OCI-M2 (cell line): ENCODE data around the gene SLC22A16.

ENCODE experiments used
- DNase-seq: peaks from one replicate; lab custom pipeline; 2025; ENCODE audit not compliant: unreplicated experiment; lab: John Stamatoyannopoulos, UW

The SLC22A16 gene

DNA sequence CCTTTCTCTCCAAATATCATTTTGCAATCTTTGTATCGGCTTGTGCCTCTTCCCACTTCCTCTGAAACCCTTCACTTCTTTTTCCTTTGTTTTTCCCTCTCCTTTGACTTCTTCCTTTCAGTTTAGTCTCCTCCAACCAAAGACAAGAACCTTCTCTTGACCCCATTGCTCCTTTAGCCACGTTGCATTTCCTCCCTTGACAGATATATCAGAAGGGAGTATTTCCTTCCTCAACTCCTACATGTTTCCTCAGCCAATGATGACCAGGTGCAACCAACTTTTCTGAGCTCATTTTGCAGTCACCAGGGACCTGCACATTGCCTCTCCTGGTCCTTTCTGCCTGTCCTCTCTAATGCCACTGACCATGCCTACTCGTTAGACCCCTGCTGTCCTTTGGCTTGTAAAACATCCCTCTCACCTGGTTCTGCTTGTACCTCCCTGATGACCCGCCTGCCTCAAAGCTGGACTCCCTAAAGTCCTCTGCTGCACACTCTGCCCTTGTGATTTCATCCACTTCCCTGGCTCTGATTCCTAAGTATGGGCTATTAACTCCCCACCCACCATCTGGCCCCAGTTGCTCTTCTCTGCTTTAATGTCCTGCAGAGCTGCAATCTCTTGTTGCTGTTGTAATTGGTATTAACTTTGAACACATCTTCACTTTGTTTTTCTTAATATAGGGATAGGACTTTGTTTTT, 27.4 kb downstream of the SLC22A16 start:
- DNase-seq, result no peak

DNA sequence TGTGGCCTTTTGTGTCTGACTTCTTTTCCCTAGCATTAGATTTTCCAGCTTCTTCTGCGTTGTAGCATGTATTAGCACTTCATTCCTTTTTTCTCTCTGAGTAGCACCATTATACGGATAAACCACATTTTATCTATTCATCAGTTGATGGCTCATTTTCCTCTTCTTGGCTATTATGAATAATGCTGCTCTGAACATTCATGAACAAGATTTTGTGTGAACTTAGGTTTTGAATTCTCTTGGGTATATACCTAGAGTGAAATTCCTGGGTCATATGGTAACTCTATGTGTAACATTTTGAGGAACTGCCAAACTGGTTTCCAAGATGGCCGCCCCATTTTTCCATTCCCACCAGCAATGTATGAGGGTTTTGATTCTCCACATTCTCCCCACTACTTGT, 28.7 kb downstream of the SLC22A16 start:
- DNase-seq, result no peak

DNA sequence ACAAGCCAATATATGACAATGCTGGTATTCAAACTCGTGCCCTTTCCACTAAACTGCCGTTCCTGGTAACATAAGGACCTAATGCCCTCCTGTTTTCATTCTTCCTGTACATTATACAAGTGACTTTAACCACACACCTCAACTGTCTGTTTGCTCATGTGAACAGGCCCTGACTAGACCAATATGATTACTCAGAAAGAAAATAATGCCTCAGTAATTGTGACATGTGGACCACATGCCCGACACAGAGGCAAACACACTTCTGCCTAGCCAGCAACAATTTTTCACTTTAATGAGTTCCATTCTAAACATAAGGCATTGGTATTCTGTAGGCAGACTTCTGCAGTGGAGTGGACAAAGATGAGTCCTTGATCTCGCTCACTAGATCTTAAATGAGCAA, 30.0 kb downstream of the SLC22A16 start:
- no peak for DNase-seq

DNA sequence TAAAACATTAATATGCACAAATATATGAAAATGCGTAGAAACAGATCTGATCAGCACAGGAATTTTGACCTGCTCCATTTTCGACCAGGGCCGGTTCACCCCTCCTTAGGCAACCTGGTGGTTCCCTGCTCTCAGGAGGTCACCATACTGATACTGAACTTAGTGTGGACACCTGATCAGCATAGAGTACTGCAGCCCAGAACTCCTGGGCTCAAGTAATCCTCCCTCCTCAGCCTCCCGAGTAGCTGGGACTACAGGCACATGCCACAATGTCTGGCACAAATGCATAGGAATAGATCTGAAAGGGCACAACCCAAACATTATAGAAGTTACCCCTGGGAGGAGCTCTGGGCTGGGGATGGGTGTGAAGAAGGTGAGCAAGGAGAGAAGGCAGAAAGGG, 36.4 kb downstream of the SLC22A16 start:
- no peak for DNase-seq

DNA sequence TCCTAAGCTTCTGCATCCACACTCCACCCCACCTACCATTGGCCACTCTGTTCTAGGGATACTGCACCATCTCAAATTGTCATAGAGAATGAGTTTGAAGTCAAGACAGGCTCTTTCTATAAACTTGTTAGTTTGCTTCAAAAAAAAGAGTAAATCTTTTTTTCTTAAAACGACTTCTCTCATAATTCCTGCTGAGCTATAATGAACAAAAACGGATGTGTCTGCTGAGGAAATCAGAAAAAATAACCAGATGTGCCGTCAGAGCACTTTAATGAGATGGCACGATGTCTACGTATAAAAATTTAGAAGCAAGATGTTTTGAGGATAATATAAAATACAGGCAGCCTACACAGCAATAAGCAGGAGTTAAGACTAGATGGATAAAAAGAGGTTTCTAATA, 37.1 kb downstream of the SLC22A16 start:
- no peak for DNase-seq

DNA sequence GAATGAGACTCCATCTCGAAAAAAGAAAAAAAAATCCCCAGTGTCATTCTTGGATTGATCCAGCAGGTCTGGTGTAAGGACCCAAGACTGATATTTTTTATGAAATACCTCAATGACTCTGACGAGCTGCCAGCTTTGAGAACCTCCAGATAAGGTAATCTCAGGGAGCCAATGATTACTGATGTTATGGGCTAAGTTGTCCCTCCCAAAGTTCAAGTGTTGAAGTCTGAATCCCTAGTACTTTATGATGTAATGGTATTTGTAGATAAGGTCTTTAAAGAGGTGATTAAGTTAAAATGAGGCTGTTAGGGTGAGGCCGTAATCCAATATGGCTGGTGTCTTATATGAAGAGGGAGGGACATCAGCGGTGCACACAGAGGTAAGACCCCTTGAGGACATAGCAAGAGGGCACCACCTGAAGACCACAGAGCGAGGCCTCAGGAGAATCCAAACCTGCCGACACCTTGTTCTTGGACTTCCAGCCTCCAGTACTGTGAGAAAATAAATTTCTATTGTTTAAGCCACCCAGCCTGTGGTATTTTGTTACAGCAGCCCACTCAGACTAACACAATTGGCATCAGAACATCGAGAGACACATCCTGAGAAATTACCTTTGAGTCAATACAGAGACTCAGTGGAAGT, 41.3 kb downstream of the SLC22A16 start:
- DNase-seq, result no peak

DNA sequence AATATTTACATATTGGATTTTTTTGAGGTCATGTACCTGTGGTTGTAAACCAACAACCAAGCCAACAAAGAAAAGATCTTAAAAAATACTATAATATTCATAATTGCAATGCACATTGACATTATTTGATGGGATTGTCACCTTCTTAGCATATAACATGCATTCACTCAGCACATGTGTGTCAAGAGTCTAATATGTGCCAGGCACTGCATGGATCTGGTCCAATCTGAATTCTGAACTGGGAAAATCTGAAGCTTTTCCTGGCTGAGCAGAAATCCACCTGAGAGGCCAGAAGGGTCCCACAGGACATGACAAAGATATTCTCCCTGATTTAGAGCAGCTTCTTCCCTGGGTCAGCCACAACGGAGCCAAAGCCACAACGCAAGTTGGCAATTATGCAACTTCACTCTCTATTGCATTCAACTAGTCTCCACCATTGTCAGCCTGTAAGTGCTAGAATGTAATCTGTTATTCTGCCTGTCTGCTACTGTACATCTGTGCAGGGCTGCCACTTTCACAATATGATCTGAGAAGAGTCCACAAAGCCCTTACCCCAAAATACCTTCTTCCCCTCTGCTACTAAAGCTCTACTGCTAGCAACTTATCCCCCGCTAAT, 44.0 kb downstream of the SLC22A16 start:
- DNase-seq, result no peak

DNA sequence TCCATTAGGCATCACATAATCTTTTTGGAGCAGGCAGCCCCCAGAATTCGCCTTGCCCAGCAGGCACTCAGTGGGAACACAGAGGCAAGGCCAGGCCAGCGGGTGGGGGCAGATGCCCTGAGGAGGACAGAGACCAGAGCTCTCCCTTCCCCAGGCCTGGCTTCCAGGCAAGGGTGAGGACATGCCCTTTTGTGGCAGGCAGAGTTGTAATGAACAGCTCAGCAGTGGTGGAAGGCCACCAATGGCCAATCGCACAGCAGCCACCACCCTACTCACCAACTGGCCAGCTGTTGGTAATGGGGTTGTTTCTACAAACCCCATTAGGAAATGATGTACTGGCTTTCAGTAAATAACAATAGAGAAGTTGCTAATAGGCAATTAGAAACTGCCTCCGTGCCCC, 45.7 kb downstream of the SLC22A16 start:
- DNase-seq, result no peak

DNA sequence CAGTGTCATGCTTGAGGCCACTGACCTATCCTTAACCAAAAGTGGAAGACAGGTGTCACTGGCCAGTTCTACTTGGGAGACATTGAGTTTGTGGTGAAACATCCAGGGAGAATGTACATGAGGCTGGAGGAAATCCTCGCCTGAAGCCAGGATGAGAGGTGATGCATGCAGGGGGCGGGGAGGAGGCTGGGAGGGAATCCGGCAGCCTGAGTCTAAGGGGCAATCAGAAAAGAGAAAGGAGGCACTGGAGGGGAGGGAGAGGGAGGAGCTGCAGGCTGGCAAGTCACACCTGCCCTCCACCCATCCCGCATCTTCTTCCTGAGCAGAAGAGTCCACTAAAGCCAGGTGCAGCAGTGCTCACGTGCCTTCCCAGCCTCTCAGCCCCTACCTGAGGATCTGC, 46.2 kb downstream of the SLC22A16 start:
- no peak for DNase-seq

DNA sequence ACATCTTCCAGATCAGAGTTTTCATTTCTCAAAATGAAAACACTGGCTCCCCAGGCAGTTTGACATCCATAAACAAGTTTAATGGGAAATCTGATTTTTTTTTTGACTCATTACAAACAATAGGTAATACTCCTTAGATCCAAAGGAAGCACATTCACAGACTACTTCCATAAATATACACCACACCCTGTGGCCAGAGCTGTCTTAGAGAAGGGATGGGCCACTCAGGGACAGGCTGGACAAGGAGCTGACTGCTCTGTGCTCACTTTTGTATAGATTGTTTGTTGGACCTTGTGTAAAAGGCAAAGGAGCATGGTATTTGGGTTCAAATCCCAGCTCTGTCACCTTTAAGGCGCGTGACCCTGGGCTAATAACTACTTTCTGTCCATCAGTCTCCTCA, 48.3 kb downstream of the SLC22A16 start:
- no peak for DNase-seq

DNA sequence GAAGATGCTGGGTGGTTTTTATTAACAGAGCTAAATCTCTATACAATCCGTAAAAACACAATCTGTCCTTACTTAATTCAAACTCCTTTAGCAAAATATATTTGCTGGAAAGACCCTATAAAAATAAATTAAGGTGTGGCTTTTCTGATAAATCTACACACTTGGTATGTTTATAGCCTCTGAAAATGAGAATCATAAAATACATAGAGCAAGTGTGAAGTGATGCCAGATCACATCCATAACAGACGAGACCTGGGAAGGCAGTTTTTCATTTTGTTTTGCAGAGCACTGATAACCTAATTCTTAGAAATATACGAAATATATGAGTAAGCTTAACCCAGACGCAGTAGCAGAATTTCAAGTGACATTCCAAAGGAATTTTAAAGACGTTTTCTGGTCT, 50.6 kb downstream of the SLC22A16 start:
- no peak for DNase-seq

DNA sequence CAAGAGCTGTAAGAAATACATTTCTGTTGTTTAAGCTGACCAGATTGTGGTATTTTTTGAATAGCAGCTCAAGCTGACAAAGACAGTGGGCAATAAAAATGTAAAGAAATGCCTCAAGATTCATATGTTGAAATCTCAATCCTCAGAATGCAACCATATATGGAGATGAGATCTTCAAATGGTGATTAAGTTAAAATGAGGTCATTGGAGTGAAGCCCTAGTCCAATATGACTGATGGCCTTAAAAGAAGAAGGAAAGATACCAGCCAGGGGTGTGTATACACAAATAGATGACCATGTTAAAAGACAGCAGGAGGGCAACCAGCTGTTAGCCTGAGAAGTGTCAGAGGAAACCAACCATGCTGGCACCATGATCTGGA, 54.0 kb downstream of the SLC22A16 start:
- DNase-seq, result no peak

DNA sequence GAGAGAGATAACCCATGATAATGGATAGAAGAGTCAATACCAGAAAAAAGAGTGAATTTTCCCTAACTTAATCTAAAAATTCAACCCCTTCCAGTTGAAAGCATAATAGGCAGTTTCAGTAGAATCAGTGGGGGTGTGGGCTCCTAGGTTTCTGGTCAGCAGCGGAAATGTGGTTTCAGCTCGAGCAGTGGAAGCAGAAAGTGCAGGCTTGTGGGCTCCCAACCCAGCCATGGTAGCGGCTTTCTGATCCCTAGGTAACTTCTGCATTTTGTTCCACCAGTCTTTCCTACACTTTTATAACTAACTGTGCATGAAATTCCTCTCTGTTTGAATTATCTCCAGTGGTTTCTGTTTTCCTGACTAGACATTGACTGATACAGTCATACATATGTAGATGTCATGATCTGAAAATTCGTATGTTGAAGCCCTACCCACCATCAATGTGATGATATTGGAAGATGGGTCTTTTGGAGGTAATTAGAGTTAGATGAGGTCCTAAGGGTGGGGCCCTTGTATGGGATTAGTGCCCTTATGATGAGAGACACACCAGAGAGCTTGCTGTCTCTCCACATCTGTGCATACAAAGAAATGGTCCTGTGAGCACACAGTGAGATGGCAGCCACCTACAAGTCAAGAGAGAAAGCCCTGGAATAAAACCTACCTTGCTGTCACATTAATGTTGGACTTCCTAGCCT, 54.5 kb downstream of the SLC22A16 start:
- no peak for DNase-seq

DNA sequence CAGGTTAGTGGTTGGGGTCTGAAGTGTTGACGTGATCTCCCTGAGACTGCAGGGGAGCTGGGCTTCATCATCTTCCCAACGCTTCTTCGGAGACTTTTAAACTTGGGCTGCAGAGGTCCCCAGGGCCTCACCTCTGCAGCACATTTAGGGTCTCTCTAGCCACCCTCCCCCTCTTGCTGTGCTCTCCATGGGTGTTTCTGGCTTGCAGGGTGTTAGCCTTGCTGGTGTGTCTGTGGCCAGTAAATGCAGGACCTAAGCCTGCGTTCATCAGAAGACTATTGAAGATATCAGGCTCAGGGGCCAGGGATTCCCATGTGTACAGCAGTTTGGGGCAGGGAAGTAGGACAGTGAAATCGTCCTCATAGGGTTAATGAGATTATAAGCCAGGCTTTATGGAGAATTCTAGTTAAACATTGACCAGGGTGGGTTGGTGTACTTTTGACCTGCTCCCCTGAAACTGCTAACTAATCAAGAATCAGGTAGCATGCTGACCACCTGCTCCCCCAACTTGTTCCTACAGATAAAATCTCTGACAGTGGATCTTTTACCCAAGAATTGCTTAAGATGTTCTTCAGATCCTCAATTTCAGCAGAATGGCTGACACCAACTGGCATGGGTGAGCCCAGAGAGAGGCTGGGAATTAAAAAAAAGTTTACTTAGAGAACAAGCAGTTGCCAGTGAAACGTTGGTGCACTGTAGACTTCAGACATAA, 57.2 kb downstream of the SLC22A16 start:
- DNase-seq, result no peak

DNA sequence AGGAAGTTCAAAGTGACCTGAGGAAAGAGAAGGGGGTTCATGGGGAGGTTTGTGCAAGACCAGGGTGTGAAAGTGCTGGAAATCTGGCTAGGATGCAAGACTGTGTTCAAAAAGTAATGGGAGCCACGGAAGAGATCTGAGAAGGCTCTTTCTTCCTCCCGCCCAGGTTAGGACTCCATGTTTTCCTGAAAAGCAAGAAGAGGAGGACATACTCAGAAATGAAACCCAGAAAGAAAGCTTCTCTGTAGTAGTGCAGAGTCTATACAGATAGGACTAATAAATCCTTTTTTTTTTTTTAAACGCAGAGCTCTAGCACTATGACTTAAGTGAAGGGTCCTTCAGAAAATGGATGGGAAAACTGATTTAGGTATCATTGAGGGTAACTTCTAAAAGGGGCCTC, 57.8 kb downstream of the SLC22A16 start:
- no peak for DNase-seq

DNA sequence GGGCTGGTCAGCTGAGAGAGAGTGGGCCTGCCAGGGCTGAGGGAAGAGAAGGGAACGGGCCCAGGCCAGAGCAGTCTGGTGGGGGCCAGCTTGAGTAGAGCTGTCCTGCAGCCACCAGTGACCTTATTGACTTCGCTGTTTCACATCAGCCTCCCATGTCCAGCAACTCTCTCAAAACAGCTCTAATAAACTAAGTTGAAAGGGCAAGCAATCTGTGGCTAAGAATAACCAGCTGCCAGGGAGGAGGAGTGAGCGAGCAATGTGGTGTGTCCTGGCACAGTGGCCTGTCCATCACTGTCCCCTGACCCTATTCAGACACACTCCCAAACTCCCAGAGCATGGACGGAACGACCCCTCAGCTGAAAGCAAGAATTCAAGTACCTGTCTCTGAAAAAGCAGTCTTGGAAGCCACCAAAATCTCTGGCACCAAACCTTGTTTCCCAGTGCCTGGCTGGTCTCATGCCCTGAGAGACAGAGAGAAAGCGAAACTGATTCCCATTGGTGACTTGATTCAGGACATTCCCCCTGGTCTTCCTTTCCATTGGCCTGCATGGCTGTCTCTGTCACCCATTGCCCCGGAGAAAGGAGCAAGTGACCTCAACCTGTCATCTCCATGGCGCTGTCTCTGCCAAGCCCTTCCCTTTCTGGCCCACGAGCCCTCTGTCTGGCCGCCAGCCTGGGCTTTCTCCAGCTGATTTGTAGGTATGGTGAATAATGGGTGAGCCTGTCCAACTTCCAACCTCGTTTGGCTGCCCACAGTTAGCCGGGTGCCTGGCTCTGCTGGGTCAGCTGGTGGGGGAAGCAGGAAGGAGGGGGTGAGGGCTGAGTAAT, 61.1 kb downstream of the SLC22A16 start, which contains the start of gene DDO:
Gene DDO (minus strand): TSS at position 490 of the 831 bp plus-strand sequence. CDS start 2,113 bp downstream, outside the sequence.
- no peak for DNase-seq

DNA sequence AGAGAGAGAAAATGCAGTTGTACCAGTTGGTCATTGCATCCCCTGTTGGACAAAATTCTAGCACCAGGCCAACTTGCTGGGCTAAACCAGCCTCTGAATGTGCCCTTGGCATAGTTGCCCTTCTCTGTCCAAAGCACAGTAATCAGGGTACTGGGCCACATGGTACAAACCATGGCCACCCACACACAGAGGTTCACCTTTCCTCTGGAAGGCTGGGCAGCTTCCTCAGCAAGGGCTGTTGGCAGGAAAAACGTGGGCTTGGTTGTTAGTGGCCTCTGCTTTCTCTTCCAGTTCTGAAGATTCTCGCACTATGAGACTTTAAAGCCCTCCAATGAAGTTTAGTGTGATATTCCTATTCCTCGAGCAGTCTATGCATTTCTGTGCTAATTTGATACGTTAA, 61.7 kb downstream of the SLC22A16 start:
- no peak for DNase-seq

DNA sequence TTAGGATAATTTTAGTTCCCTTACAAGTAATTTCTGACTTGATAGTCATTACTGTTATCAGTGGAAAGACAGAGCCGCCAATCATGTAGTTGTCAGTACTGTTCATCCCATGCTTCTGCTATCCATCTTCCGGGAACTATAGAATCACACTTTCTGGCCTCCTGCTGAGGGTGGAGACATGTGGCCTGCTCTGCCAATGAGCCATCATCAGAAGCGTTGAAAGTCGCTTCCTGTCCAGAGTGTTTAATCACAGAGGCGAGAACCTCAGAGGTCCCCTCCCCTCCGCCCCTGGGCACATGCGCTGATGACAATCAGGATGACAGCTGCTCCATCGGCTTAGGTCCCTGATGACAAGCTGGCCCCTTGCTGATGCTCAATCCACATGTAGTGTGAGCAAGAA, 64.1 kb downstream of the SLC22A16 start:
- DNase-seq, result no peak

DNA sequence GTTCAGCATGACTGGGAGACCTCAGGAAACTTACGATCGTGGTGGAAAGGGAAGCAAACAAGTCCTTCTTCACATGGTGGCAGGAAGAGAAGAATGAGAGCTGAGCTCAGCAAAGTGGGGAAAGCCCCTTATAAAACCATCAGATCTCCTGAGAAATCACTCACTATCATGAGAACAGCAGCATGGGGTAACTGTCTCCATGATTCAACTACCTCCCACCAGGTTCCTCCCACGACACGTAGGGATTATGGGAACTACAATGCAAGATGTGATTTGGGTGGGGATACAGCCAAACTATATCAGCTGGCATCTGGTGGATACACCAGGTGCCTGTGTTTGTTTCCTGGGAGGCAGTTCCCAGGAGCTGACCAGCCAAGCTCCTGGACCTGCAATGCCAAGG, 65.9 kb downstream of the SLC22A16 start:
- DNase-seq, result no peak

DNA sequence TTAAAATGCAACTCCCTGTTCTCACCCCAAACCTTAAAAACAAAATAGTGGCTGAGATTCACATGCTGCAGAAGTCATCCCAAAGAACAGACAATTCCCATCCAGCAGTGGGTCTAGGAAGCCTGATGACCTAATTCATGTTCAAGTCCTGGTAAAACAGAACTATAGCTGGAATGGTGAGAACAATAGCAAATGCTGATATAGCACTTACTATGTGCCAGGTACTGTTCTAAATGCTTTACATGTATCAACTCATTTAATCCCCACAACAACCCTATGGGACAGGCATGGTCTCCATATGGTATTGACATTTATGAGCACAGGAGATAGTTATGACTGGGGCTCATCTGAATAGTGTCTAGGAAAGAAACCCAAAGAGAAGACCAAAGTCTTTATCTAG, 66.6 kb downstream of the SLC22A16 start:
- no peak for DNase-seq
